Chondrocyte (in vitro differentiated cells): Measurements from ENCODE around the gene SERGEF. TPM values are rescaled to one million over a fixed set of nuclear protein-coding genes. Genes with fewer than 3 reads are reported as not detected.

Experiments
- DNase-seq: peaks from one replicate; pipeline ENCODE4 v3.0.0; 2021; ENCODE audit warnings: mixed read lengths, low spot score
- H3K27ac Mint-ChIP-seq: one replicate; pipeline ENCODE4 v1.8.0; 2021; ENCODE audit warnings: mild to moderate bottlenecking, moderate library complexity, mixed read lengths; ENCODE audit not compliant: unreplicated experiment
- H3K27me3 Mint-ChIP-seq: 2 replicates; pipeline ENCODE4 v1.8.0; 2021; ENCODE audit warnings: low read depth, mixed read lengths
- H3K36me3 Mint-ChIP-seq: 2 replicates; pipeline ENCODE4 v1.8.0; 2021; ENCODE audit warnings: low read depth, mixed read lengths
- H3K4me1 Mint-ChIP-seq: 2 replicates; pipeline ENCODE4 v1.8.0; 2021; ENCODE audit warnings: low read depth, mild to moderate bottlenecking, mixed read lengths
- H3K4me3 Mint-ChIP-seq: one replicate; pipeline ENCODE4 v1.8.0; 2021; ENCODE audit warnings: mild to moderate bottlenecking, moderate library complexity, mixed read lengths; ENCODE audit not compliant: unreplicated experiment
- H3K9me3 Mint-ChIP-seq: 2 replicates; pipeline ENCODE4 v1.8.0; 2021; ENCODE audit warnings: low read depth, mixed read lengths
- CTCF ChIP-seq: fragments of 200-600 bp; sonication (generic); IDR thresholded peaks from 2 replicates; pipeline ENCODE4 v1.5.0; 2021; ENCODE audit warnings: antibody characterized with exemption, mild to moderate bottlenecking, moderate library complexity
- total RNA-seq: library from RNA; stranded (reverse); gene quantifications from 3 replicates; pipeline ENCODE4 v1.2.1, GENCODE V29; 2021

The SERGEF gene
- total RNA-seq, 1 donor from 2014 or later = 37.6 TPM

GRCh38 chr11:17782603-17783337 is 230.1 kb downstream of the SERGEF start:
- no peak for TF ChIP-seq CTCF
- H3K9me3 Mint-ChIP-seq = no peaks in the 10 kb centered on the region
- H3K36me3 Mint-ChIP-seq = peaks cover 5% of the 10 kb centered on the region
- no peak for DNase-seq
- H3K27ac Mint-ChIP-seq = no peak overlapping the region
- peaks cover 11% of the 10 kb centered on the region for H3K4me1 Mint-ChIP-seq
- no peaks in the 10 kb centered on the region for H3K27me3 Mint-ChIP-seq
- no peak overlapping the region for H3K4me3 Mint-ChIP-seq

- Mint-ChIP-seq H3K9me3 (no peaks in the 10 kb centered on the region), H3K4me3 (no peak overlapping the region), H3K27me3 (peaks cover 1% of the 10 kb centered on the region), H3K4me1 (peaks cover 7% of the 10 kb centered on the region), H3K36me3 (peaks cover 5% of the 10 kb centered on the region), H3K27ac (no peak overlapping the region)
- no peak for DNase-seq
- TF ChIP-seq CTCF = no peak
These were observed 230.7 kb downstream of the SERGEF start for GRCh38 chr11:17782145-17782544.

- H3K4me1 Mint-ChIP-seq = peaks cover 2% of the 10 kb centered on the region
- DNase-seq = no peak
- TF ChIP-seq CTCF = no peak
- peaks cover 1% of the 10 kb centered on the region for H3K27me3 Mint-ChIP-seq
- H3K27ac Mint-ChIP-seq = no peak overlapping the region
- H3K36me3 Mint-ChIP-seq = peaks cover 5% of the 10 kb centered on the region
- no peaks in the 10 kb centered on the region for H3K9me3 Mint-ChIP-seq
- H3K4me3 Mint-ChIP-seq = no peak overlapping the region
These were observed 231.2 kb downstream of the SERGEF start for GRCh38 chr11:17781626-17782025.

GRCh38 chr11:17781221-17781620 is 231.6 kb downstream of the SERGEF start:
- H3K9me3 Mint-ChIP-seq = no peaks in the 10 kb centered on the region
- H3K27ac Mint-ChIP-seq = no peak overlapping the region
- peaks cover 1% of the 10 kb centered on the region for H3K27me3 Mint-ChIP-seq
- no peaks in the 10 kb centered on the region for H3K4me1 Mint-ChIP-seq
- no peak for TF ChIP-seq CTCF
- H3K36me3 Mint-ChIP-seq = peaks cover 5% of the 10 kb centered on the region
- no peak for DNase-seq
- H3K4me3 Mint-ChIP-seq = no peak overlapping the region

GRCh38 chr11:17780668-17781067 is 232.2 kb downstream of the SERGEF start:
- no peak for TF ChIP-seq CTCF
- Mint-ChIP-seq H3K4me1 (no peaks in the 10 kb centered on the region), H3K27me3 (peaks cover 1% of the 10 kb centered on the region), H3K9me3 (no peaks in the 10 kb centered on the region), H3K36me3 (peaks cover 5% of the 10 kb centered on the region), H3K4me3 (no peak overlapping the region), H3K27ac (no peak overlapping the region)
- DNase-seq = peak; percentile 77
